Natural killer cell (primary cell): Measurements from ENCODE around the gene PGRMC1. TPM values are rescaled to one million over a fixed set of nuclear protein-coding genes. Genes with fewer than 3 reads are reported as not detected.

Source experiments
- ATAC-seq, 3 donors: fragments of 150-1000 bp in 2 of 3; fragments of 200-7000 bp in 1 of 3; cut with Tn5 transposase; 1 replicate in 1 of 3; 2 replicates in 2 of 3; pipeline ENCODE4 v1.10.0; 2021; ENCODE audit warnings: mild to moderate bottlenecking in 2 of 3, moderate library complexity in 2 of 3
- DNase-seq, 2 donors: peaks; one replicate each; pipeline versions ENCODE4 v3.0.0 to v3.0.0-alpha.2; 2013 to 2021; ENCODE audit warnings: mixed read lengths in 1 of 2
- H3K27ac ChIP-seq: one replicate; pipeline ENCODE4 v1.5.1; 2013; ENCODE audit warnings: mild to moderate bottlenecking, low read length
- H3K27me3 ChIP-seq: one replicate; pipeline ENCODE4 v1.6.1; 2013; ENCODE audit warnings: low read length; ENCODE audit not compliant: control insufficient read depth, insufficient read depth
- H3K36me3 ChIP-seq: one replicate; pipeline ENCODE4 v1.6.1; 2013; ENCODE audit warnings: low read length; ENCODE audit not compliant: control insufficient read depth, insufficient read depth
- H3K4me1 ChIP-seq: one replicate; pipeline ENCODE4 v1.6.1; 2013; ENCODE audit warnings: low read length; ENCODE audit not compliant: control insufficient read depth, insufficient read depth
- H3K4me3 ChIP-seq: one replicate; pipeline ENCODE4 v1.5.1; 2013; ENCODE audit warnings: low read length
- H3K9me3 ChIP-seq: one replicate; pipeline ENCODE4 v1.6.1; 2013; ENCODE audit warnings: low read length; ENCODE audit not compliant: control insufficient read depth, insufficient read depth
- H3K27ac Mint-ChIP-seq, 2 donors: one replicate each; pipeline ENCODE4 v1.8.0; 2022; ENCODE audit warnings: mild to moderate bottlenecking in 2 of 2, mixed read lengths in 2 of 2, moderate library complexity in 1 of 2
- H3K27me3 Mint-ChIP-seq, 2 donors: one replicate each; pipeline ENCODE4 v1.8.0; 2022; ENCODE audit warnings: low read depth in 2 of 2, mixed read lengths in 2 of 2
- H3K36me3 Mint-ChIP-seq: one replicate; pipeline ENCODE4 v1.8.0; 2022; ENCODE audit warnings: mixed read lengths
- H3K4me1 Mint-ChIP-seq, 2 donors: one replicate each; pipeline ENCODE4 v1.8.0; 2022; ENCODE audit warnings: mixed read lengths in 2 of 2
- H3K4me3 Mint-ChIP-seq: one replicate; pipeline ENCODE4 v1.8.0; 2022; ENCODE audit warnings: mild to moderate bottlenecking, moderate library complexity, mixed read lengths
- H3K9me3 Mint-ChIP-seq, 2 donors: one replicate each; pipeline ENCODE4 v1.8.0; 2022; ENCODE audit warnings: mixed read lengths in 2 of 2
- CTCF ChIP-seq: fragments of 200-600 bp; IDR thresholded peaks from one replicate; pipeline ENCODE4 v1.8.0; 2022; ENCODE audit warnings: antibody characterized with exemption
- WGBS: methylation state at CpG from one replicate; pipeline ENCODE4 v1.1.7; 2013; ENCODE audit warnings: missing lambda C conversion rate; ENCODE audit not compliant: insufficient coverage; 5-methylcytosine and 5-hydroxymethylcytosine counted together
- intact Hi-C: fragments of 100-400 bp; cut with micrococcal nuclease; formaldehyde crosslinking; loops from one replicate; pipeline ENCODE4 v1.14.2; 2022
- total RNA-seq, 4 donors: library from RNA; stranded (reverse); fragments of 120-200 nt in 1 of 4; gene quantifications; one replicate each; pipeline versions ENCODE4 v1.2.3 to v1.2.4, GENCODE V29; 2013 to 2022

PGRMC1 gene
- total RNA-seq = 10 to 100 TPM; 11.5 to 13.6 (median 13.2) TPM
- 49.0 TPM for total RNA-seq (2013)

GRCh38 chrX:119235872-119236622, at the start of gene PGRMC1:
Gene PGRMC1 (plus strand): TSS chrX:119236285. CDS start chrX:119236364, 79 bp downstream.
- Histone ChIP-seq H3K9me3 (no peaks in the 10 kb centered on the region), H3K36me3 (no peaks in the 10 kb centered on the region), H3K27ac (peak within 1 kb of the TSS; percentile 42), H3K27me3 (no peaks in the 10 kb centered on the region), H3K4me1 (peaks cover 19% of the 10 kb centered on the region), H3K4me3 (peak within 1 kb of the TSS; percentile 75)
- Mint-ChIP-seq H3K4me3 (peak within 1 kb of the TSS; percentile 73), H3K36me3 (no peaks in the 10 kb centered on the region), H3K27me3 (peaks cover 7 to 29% of the 10 kb centered on the region in 2 donors), H3K9me3 (no peaks in the 10 kb centered on the region), H3K27ac (peak within 1 kb of the TSS in 1 of 2 donors; percentile 84), H3K4me1 (peaks cover 17 to 23% of the 10 kb centered on the region in 2 donors)
- no peak for TF ChIP-seq CTCF
- peak; percentile 63 to 89 for DNase-seq
- under 1% methylated on average over 82 of the region's 82 CpGs for WGBS
- intact Hi-C loops = loop anchor here (5.0 kb wide), 1 partner anchor 231 kb away; the partner anchor contains the start of gene SLC25A5
- ATAC-seq = peak; percentile 95 to 98 (median 97)

GRCh38 chrX:119186763-119187162, 49.3 kb upstream of the PGRMC1 start:
- peaks cover 0 to 33% of the 10 kb centered on the region in 2 donors for H3K27me3 Mint-ChIP-seq
- no peak overlapping the region for H3K4me3 Mint-ChIP-seq
- Histone ChIP-seq H3K4me1 (no peaks in the 10 kb centered on the region), H3K4me3 (no peak overlapping the region), H3K9me3 (no peaks in the 10 kb centered on the region), H3K27ac (no peak overlapping the region), H3K27me3 (no peaks in the 10 kb centered on the region), H3K36me3 (no peaks in the 10 kb centered on the region)
- 91% methylated on average over 8 of the region's 8 CpGs for WGBS
- TF ChIP-seq CTCF = no peak
- H3K4me1 Mint-ChIP-seq = no peaks in the 10 kb centered on the region
- H3K9me3 Mint-ChIP-seq = no peaks in the 10 kb centered on the region
- DNase-seq (no peak), ATAC-seq (no peak)
- H3K27ac Mint-ChIP-seq = no peak overlapping the region
- H3K36me3 Mint-ChIP-seq = no peaks in the 10 kb centered on the region
- intact Hi-C loops = no loop called here

GRCh38 chrX:119187298-119187697, 48.8 kb upstream of the PGRMC1 start:
- no peak for ATAC-seq
- Mint-ChIP-seq H3K4me3 (no peak overlapping the region), H3K27ac (no peak overlapping the region), H3K36me3 (no peaks in the 10 kb centered on the region), H3K27me3 (peaks cover 0 to 30% of the 10 kb centered on the region in 2 donors), H3K4me1 (no peaks in the 10 kb centered on the region), H3K9me3 (no peaks in the 10 kb centered on the region)
- no peaks in the 10 kb centered on the region for H3K9me3 ChIP-seq
- no peak for TF ChIP-seq CTCF
- no peaks in the 10 kb centered on the region for H3K4me1 ChIP-seq
- no peak for DNase-seq
- H3K4me3 ChIP-seq = no peak overlapping the region
- 100% methylated on average over 2 of the region's 4 CpGs for WGBS
- no peaks in the 10 kb centered on the region for H3K36me3 ChIP-seq
- intact Hi-C loops = no loop called here
- H3K27ac ChIP-seq = no peak overlapping the region
- H3K27me3 ChIP-seq = no peaks in the 10 kb centered on the region
